GM19395 (cell line): Measurements from ENCODE around the gene POLDIP3.
"Not testable (repeated sequence)": the region's sequence is repeated elsewhere in the genome, so short reads cannot be mapped to it uniquely, and the experiment has no call there.

Experiments
- ATAC-seq: cut with Tn5 transposase; IDR thresholded peaks from one replicate; pipeline ENCODE4 v1.9.1; 2021; ENCODE audit warnings: mild to moderate bottlenecking, moderate library complexity; ENCODE audit not compliant: unreplicated experiment

Gene POLDIP3

DNA sequence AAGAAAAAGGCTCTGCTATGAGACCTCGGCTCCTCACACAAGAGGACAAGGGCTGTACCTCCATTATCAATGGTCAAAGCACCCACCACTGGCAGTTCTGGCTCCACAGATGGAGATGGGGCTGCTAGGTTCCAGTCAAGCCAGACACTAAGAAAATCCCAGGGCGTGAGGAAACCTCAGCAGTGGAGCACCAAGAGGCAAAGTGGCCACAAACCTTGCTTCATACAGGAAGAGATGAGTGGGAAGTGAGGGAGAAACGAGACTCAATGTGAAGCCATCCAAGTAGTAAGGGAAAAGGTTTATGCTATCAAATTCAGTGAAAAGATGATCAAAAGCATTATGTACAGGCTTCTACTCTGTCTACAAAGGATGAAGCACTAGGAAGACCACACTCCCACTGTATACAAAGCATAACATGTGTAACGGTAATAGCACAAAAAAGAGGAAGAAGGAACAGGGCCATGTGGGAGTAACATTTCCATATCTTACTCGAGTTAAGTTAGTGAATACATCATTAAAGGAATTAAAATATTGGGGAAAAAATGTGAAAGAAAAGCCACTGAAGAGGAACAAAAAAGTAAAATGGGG is 27.0 kb downstream of the POLDIP3 start:
- ATAC-seq: no peak

DNA sequence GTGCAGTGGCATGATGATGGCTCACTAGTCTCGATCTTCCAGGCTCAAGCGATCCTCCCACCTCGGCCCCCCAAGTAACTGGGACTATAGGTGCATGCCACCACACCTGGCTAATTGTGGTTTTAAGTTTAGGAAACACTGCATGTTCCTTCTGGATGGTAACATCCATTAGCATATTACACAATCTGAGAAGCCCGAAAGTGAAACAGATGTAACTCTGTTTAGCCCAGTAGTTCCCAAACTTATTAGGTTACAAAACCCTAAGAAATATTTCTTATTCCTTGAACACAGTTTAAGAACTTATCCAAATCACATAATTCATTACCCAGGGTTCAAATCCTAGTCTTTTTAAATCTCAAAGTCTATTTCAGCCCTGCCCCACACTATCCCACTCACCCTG is 28.3 kb downstream of the POLDIP3 start:
- ATAC-seq: no peak

DNA sequence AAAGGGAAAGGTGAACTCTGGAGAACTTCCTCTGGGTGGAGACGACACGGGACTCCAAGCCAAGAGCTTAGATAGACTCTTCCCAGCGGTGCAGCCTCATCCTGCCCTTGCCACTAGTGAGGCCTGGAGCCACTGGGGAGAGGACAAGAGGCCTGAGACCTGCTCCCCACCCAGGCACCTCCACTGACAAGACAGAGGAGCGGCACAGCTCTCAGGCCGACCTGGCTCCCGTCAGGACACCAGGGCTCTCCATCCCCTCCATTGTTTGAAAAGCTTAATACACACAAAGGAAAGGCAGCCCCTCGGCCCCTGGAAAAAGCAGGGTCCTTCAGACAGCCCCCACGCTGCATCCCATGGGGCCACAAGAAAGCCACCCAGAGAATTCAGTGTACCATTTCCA is 29.6 kb downstream of the POLDIP3 start:
- no peak for ATAC-seq

DNA sequence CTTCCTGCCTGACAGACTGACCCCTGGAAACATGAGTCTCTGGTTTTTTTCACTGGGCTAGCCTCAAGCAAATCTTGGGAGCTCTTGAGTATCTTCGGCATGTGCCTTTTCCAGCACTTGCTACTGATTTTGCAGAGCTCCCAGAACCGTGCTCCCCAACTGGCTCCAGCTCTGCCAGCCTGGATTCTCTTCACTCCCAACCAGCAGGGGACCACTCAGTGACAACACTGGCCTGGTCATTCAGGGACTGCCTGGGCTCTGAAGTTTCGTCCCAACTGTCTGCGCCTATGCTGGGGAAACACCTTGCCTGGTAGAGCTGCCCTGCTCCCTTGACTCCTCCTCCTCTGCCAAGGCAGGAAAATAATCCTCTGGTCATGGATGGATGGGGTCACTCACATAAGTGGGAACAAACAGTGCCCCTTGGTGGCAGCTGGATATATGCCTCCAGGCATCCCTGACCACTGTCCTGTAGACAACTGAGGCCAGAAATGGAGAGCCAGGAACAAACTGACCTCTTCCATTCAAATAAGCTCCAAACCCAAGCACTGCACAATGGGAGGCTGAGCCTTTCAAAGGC is 30.2 kb downstream of the POLDIP3 start:
- no peak for ATAC-seq

DNA sequence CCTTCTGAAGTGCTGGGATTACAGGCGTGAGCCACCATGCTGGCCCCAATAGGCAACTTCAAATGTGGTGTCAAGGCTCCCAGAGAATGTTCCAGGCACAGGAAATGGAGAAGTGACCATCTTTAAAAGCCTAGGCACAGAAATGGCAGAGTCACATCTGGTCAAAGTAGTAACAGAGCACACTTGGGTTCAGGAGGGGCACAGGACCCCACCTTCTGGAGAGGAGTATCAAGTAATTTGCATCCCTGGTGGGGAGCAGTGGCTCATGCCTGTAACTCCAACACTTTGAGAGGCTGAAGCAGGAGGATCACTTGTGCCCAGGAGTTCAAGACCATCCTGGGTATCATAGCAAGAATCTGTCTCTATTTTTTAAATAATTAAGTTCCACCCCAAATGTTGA is 31.7 kb downstream of the POLDIP3 start:
- no peak for ATAC-seq

DNA sequence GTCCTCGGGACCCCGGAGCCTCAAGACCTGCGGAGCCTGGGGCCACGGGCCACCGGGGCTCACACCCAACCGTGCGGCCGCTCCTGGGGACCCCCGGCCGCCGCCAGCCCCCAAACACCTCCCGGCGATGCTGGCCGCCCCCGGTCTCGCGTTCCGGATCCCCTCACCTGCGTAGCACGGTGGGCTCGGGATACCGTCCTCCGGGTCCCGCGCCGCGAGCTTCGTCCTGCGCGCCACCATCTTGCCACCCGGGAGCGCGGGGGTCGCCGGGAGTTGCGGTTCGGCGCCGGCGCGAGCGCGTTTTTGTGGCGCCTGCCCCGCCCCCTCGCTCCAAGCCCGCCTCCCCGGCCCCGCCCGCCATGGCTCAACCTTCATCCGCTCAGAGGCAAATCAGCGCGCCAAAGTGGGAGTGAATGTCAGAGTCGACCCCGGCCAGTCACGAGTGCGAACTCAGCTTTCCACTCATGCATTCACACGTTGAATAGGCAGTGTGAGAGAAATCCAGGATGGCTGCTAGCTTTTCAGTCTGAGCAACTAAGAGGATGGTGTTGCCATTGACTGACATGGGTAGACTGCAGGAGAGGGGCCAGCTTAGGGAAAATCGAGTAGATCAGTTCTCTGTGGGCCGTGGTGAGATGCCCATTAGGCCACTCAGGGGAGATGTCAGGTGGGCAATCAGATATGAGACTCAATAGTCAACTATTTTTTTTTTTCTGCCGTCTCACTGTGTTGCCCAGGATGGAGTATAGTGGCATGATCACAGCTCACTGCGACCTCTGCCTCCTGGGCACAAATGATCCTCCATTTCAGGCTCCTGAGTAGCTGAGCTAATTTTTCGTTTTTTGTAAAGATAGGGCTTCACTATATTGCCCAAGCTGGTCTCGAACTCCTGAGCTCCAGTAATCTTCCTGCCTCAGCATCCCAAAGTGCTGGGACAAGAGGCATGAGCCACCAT is 32.6 kb downstream of the POLDIP3 start:
- ATAC-seq: no peak

DNA sequence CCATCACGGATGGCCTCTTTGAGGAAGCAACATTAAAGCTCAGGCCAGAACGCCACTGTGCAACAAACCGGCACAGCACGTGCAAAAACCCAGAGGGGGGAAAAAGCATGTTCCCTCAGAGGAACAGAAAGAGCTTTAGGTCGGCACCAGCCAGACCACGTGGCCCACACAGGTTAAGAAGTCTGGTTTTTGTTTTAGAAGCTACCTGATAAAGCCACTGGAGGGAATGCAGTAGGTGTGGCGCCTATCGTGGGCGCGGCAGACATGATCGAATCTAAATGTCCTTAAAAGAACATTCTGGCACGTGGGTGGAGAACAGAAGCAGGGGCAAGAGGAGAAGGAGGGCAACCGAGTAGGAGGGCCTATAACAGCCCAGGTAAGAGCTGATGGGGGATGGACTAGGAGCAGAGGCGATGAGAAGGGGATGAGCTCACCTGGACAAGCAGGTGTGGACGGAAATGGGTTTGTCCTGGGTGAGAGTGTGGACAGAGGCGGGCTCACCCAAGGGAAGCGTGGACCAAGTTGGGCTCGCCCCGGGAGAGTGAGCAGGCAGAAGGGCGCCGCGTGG is 33.4 kb downstream of the POLDIP3 start:
- ATAC-seq: not testable (repeated sequence)

DNA sequence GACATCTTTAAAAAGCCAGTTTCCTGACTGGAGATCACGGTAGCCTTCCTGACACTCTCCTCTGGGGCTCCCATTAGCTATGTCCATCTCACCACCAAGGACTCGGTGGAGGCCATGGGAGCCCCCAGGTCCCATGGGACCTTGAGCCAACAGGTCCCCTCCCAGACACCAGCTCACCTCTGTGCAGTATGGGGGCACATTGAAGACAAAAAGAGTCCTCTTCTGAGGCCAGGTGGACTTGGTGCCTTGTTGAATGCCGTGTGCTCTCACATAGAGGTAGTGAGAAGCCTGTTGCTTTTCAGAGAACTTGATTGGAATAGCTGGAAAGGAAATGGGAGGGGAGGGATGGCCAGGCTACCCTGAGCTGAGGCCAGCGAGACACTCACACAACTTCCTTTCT is 34.6 kb downstream of the POLDIP3 start:
- not testable (repeated sequence) for ATAC-seq

DNA sequence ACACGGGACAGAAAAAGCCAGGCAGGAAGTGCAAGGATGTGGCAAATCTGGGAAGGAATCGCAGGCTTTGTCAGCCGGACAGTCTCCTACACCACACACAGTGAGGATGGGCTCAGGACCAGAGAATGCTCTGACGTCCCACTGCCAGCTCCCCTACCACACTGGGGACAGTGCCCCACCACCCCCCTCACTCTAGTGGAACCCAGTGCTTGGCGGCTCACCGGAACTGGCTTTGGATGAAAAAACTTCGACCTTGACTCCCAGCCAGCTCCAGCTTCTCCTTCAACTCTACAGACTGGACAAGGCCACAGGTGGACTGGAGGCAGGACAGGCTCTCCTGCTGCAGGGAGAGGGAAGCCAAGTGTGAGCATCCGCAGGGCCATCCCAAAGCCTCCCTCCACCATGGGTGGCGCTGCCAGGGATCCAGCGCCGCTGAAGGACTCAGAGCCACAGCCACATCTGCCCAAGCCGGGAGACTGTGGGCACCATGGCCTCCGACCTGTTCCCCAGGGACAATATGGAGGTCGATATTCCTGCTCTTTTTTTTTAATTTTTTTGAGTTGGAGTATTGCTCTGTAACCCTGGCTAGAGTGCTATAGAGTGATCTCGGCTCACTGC is 37.0 kb downstream of the POLDIP3 start:
- no peak for ATAC-seq

DNA sequence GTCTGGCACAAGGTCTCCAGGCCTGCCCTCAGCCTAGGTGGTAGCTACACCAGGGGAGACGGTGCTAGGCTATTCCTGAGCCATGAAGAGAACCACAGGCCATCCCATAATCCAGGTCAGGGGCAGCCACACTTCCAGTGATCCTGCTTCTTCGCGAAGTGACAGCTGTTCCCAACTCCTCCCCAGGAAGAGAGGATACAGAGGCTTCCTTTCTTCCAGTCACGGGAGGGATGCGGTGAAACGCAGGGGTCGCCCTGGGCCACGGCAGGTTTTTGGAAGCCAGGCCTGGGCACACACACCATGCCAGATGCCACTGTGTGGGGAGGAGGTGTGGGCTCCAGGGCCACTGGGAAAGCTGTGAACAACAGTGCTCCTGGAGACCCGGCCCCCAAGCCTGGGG is 37.5 kb downstream of the POLDIP3 start:
- not testable (repeated sequence) for ATAC-seq

DNA sequence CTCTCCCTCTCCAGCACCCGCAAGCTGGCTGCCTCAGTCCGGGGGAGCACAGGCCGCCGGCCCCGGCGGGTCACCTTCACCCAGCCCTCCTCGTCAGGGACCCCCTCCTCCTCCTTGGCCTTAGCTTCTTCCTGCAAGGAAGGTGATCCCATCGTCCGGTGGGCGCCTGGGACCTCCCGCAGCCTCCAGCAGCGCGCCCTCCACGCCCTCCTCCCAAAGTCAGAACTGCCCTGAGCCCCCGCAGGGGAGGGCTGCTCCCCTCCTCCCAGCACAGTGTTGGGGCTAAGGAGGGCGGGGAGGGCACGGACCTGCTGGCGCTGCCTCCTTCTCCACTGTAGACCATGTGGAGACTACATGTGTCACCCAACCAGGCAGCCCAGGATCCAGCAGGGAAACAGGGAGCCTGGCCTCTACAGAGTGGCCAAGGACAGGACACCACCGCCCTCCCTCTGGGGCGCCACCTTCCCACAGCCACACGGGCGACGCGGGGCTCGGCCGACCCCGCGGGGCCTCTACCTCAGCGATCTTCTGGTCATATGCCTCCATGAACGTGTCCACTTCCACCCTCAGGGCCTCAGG is 38.6 kb downstream of the POLDIP3 start:
- ATAC-seq: not testable (repeated sequence)

DNA sequence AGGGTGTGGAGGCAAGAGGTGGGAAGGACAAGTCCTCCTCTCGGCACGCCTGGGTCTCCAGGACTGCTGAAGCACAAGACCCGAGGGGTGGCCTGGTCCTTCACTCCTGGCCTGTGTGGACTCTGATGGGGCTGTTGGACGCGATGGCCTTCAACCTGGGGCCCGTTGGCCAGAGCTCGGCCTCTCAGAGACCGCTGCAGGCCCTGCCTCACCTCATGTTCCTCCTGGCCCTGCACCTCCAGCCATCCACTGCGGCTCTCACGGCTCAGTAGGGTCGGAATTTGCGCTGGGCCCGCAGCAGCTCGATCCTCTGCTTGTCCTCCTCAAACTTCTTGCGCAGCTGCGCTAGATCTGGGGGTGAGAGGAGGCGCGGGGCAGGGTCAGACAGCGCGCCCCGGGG is 40.2 kb downstream of the POLDIP3 start:
- not testable (repeated sequence) for ATAC-seq

DNA sequence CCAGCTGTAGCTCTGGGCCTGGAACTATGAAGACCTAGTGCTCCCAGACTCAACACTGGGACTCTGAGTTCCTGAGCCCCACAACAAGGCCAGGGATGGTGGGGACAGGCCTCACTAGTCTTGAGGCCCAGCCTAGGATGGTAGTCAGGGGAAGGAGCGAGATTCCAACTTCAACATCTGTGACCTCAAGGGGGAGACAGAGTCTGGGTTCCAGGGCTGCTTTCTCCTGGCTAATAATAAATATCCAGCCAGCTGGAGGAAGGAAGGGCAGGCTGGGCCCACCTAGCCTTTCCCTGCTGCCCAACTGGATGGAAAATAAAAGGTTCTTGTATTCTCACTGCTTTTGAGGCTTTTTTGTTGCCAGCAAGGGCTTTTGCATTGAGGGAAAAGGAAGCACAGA is 40.6 kb downstream of the POLDIP3 start:
- not testable (repeated sequence) for ATAC-seq

DNA sequence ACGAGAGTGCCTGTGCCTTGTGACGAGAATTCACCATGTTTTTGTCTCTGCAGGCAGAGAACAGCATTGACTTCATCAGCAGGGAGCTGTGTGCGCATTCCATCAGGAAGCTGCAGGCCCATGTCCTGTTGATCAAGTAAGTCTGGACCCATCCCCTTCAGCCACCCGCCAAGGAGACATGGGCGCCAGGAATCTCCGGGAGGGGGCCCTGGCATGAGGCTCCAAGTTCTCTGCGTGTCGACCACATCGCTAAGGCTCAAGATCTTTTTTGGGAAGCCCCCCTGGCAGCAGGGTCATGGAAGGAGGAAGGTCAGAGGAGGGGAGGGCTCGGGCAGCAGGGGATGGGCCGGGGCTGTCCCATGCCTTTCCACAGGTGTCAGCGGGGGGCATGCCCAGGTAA is 43.6 kb downstream of the POLDIP3 start:
- not testable (repeated sequence) for ATAC-seq

DNA sequence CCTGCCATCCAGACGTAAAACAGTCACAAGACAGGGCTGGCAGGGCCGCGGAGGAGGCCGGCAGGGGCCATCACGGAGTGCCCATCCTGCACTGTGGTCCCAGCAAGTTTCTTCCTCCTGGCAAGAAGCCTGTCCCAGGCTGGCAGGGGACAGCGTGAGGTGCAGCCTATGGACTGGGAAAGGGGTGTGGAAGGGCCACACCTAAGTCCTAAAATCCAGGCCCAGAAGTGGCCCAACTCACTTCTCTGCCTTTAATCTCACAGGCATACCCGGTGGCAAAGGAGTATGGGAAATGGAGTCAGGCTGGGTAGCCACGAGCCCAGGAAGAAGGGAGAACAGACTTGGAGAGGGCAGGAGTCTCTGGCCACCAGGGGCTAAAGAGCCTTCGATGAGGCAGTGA is 44.1 kb downstream of the POLDIP3 start:
- ATAC-seq: not testable (repeated sequence)

DNA sequence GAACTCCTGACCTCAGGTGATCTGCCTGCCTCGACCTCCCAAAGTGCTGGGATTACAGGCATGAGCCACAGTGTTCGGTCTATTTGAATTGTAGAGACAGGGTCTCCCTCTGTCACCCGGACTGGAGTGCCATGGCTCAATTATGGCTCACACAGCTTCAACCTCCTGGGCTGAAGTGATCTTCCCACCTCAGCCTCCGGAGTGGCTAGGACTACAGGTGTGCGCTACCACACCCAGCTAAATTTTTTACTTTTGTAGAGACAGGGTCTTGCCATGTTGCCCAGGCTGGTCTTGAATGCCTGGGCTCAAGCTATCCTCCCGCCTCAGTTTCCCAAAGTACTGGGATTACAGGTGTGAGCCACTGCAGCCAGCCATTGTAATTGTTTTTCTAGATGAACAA is 46.7 kb downstream of the POLDIP3 start:
- ATAC-seq: not testable (repeated sequence)

DNA sequence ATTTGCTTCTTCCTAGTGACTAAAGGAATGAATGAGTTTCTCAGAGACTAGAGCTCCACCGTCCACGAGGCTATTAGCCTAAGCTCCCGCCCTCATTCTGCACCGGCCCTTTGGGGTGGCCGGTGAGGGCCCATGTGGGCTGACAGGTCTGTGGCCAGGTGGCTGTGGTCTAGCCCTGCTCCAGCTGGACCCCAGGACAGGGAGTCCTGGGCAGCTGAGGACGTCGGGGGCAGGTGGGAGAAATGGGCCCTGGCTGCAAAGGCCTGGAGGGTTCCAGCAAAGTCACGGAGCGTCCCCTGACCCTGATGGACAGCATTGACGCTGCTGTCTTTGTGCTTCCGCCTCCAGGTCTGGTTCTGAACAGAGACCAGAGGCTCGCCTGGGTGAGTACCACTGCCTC is 48.7 kb downstream of the POLDIP3 start:
- no peak for ATAC-seq

DNA sequence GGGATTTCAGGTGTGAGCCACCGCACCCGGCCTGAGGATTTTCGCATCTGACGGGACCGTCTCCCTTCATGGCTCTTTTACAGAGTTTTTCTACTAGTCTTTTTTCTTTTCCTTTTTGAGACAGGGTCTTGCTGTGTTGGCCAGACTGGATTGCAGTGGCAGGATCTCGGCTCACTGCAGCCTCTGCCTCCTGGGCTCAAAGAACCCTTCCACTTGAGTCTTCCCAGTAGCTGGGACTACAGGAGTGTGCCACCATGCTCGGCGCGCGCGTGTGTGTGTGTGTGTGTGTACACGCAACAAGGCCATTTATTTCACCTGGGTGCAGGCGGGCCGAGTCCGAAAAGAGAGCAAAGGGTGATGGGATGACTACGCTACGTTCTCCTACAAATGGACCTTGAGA is 50.0 kb downstream of the POLDIP3 start:
- ATAC-seq: no peak

DNA sequence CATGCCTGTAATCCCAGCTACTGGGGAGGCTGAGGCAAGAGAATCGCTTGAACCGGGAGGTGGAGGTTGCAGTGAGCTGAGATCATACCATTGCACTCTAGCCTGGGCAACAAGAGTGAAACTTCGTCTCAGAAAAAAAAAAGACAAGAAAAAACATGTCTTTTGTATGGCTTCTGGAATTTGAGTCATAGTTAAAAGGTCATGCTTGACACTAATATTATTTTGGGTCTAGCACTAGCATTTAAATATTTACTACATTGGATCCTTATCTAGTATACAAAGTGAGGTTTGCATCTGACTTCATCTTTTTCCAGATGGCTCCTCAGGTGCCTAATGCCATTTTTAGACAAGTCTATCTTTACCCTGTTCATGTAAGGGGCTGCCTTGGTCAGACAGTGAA is 50.7 kb downstream of the POLDIP3 start:
- not testable (repeated sequence) for ATAC-seq

DNA sequence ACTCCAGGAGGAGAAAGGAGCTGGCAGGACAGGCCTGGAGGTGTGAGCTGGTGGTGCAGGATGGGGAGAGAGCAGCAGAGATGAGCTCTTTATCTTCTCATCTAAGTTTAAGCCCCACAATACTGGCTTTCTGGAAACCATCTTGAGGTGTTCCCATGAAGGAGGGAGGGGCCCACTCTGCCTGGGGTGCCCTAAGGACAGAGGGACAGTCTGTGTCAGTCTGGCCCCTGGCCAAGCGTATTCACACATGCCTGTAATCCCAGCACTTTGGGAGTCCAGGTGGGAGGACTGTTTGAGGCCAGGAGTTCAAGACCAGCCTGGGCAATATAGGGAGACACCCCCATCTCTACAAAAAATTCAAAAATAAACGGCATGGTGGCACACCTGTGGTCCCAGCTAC is 52.0 kb downstream of the POLDIP3 start:
- ATAC-seq: no peak

DNA sequence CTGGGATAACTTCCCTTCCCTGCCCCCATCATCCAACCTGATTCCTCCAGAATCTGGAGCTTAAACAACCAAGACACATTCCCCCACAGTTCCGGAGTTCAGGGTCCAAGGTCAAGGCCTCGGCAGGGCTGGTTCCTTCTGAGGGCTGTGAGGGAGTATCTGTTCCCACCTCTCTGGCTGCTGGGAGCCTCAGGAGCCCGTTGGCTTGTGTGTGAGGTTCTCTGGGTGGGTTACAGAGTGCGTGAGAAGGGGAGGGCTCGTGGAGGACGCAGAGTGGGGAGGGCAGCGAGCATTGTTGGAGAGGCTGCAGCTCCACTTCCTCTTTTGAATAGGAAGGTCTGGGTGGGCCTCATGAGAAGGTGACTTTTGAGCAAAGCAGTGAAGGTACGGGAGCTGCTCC is 52.4 kb downstream of the POLDIP3 start:
- no peak for ATAC-seq
